ENCODE data around the gene ZNF292.
A peak's percentile ranks its signal among the peaks of the same experiment; 100 is the strongest.
"Not testable (repeated sequence)": the region's sequence is repeated elsewhere in the genome, so short reads cannot be mapped to it uniquely, and the experiment has no call there.

The ZNF292 gene

DNA sequence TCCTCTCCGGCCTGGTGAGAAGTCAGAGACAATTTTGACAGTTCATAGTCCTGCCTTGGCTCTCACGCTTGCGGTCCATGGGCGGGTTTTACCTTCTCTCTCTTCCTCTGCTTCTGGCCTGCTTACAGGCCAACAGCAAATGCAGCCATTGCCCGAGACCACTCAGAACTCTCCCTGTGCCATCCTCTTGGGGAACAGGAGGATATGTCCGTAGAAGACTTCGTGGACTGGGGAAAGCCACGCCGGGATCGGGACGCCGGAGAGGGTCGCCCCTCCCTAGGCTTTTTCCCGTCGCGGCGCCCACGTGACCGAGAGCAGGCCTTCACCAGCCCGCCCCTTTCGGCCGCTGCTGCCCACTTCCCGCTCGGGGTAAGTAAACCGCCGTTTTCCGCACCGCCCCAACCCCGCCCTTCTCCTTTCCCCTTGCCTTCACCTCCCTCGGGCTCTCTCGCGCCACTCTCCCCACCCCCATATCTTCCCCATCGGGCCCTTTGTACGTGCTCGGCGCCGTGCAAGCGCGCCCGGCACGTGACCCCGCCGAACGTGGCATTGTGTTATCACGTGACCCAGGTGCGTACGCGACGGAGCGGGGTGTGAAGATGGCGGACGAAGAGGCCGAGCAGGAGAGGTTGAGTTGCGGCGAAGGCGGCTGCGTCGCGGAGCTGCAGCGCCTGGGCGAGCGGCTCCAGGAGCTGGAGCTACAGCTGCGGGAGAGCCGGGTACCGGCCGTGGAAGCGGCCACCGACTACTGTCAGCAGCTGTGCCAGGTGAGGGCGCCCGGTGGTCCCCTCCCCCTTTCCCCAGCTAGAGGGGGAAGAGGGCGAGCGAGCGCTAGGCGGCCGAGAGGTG is at the start of gene ZNF292:
TSS of gene ZNF292 (plus strand) at position 573 of the 849 bp plus-strand sequence. CDS start at position 600, 27 bp downstream.
- FAIRE-seq (peak; percentile 98), DNase-seq (ENCODE audit: insufficient read length, low spot score) (peak; percentile 89)

DNA sequence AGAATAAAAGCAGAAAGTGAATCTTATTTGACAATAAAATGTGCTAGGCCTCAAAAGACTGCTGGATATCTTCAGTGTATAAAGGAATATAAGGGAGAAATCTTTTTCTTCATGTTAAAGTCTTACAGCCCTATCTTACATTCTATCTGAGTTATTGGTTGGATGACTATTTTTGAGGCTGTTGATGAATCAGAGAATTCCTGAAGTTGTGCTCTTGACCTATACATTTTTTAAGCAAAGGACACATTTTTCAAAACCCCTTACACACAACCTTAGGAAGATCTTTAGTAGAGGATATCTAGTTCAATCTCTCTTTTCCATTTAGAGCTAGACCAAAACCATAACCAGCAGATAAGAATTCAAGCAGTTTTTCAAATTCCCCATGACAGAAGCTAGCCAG is 49.5 kb upstream of the ZNF292 start:
- DNase-seq (ENCODE audit: insufficient read length, low spot score) (no peak), FAIRE-seq (no peak)

- FAIRE-seq (no peak), DNase-seq (ENCODE audit: insufficient read length, low spot score) (no peak)
Measured at GRCh38 chr6:87110636-87111035, 44.7 kb upstream of the ZNF292 start.

DNA sequence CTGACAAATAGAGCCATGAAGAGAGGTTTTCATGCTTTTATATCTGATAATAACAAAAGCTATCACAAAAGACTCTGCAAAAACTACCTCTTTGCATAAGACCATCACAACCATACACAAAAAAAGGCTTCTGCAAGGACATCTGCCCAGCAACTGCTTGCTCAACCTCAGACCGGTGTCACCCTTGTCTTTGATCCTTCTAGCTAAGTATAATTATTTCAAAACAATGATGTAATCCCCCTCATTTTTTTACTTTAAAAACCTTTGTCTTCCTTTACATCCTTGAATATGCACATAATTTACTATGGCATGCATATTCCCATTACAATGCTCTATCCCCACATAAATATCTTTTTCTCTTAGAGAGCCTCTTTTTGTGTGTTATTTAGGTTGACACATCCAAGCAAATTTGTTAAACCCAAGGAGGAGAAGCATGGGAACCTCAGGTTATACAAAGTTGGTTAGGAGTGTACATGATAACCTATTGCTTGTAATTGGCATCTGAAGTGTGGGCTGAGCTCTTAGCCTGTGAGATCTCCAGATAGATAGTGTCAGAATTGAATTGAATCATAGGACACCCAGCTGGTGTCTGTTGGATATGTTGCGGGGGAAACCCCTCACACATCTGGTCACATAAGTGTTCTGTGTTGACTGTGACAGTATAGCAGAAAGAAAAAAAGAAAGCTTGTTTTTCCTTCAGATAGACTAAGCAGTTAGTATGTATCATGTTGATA is 39.8 kb upstream of the ZNF292 start:
- no peak for DNase-seq (ENCODE audit: insufficient read length, low spot score)
- FAIRE-seq, result no peak

- FAIRE-seq (no peak), DNase-seq (ENCODE audit: insufficient read length, low spot score) (no peak)
Measured at GRCh38 chr6:87116922-87117321, 38.4 kb upstream of the ZNF292 start.

GRCh38 chr6:87118054-87118453 is 37.3 kb upstream of the ZNF292 start:
- DNase-seq (ENCODE audit: insufficient read length, low spot score) (no peak), FAIRE-seq (no peak)

DNA sequence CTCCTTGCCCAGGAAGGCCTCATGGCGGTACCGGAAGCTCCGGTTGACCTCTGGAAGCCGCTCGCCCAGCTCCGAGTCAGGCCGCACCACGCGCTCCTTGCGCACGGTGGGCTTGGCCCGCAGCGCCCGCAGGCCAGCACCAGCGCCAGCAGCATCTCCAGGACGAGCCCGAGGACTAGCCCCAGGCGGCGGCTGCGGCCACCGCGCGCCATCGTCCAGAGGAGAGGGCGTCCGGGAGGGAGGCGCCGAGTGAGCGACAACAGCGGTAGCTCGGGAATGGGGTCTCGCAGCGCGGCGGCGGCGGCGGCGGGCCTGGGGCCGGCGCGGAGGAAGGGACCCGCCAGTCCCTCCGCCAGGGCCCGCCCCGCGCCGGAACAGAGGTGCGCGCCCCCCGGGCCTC is 32.9 kb upstream of the ZNF292 start:
- DNase-seq (ENCODE audit: insufficient read length, low spot score) (no peak), FAIRE-seq (no peak)

DNA sequence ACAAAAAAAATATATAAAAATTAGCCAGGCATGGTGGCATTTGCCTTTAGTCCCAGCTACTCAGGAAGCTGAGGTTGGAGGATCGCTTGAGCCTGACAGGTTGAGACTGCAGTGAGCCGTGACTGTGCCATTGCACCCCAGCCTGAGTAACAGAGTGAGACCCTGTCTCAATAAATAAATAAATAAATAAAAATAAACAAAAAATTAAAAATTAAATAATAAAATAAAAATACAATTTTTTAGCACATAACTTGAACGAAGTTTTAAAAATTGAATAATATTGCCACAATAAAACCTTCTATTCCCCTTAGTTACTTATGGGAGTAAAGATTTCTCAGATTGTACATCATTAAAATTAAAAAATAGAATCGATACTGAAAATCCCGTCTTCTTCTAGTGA is 31.3 kb upstream of the ZNF292 start:
- no peak for FAIRE-seq
- DNase-seq (ENCODE audit: insufficient read length, low spot score), result no peak

DNA sequence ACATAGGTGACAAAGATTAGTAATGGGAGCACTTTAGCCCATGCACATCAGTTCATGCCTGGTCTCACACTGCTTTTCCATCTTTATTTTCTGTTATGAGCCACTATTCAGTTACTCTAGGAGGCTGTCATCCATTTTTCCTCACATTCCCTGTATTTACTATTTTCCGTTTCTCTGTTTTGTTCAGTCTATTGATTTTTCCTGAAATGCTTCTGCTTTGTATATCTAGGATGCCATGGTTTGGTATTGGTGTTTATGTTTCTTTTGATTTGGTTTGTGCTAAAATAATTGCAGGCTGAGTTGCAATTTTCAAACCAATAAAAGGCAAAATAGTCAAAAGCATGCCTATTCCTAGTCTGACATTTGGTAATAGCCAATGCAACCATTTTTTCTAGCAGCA is 28.9 kb upstream of the ZNF292 start:
- DNase-seq (ENCODE audit: insufficient read length, low spot score) (no peak), FAIRE-seq (no peak)

DNA sequence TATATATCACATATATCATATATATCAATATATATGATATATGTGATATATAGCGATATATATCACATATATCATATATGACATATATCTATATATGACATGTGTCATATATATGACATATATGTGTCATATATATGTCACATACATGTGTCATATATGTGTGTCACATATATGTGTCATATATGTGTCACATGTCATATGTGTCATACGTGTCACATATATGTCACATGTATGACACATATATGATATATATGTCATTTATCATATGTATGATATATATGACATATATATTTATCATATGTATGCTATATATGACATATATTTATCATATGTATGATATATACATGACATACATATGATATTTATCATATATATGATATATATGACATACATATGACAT is 27.6 kb upstream of the ZNF292 start:
- no peak for FAIRE-seq

DNA sequence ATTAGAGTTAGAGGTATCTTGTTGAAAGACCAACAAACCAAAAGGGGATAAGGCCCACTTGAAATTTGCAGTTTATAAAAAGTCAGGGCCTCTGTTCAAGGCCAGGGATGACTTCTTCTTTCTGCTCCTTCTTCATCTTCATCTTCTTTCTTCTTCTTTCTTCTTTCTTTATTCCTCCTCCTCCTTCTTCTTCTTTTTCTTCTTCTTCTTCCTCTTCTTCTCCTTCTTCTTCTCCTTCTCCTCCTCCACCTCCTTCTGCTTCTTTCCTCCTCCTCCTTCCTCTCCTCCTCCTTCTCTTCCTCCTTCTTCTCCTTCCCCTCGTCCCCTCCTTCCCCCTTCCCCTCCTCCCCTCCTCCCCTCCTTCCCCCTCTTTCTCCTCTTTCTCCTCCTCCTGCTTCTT is 18.4 kb upstream of the ZNF292 start:
- DNase-seq (ENCODE audit: insufficient read length, low spot score) (no peak), FAIRE-seq (no peak)

More for the DNA sequence above, 27.6 kb upstream of the ZNF292 start:
- no peak for DNase-seq (ENCODE audit: insufficient read length, low spot score)

- DNase-seq (ENCODE audit: insufficient read length, low spot score) (peak; percentile 22), FAIRE-seq (no peak)
Measured at GRCh38 chr6:87139236-87139635, 16.1 kb upstream of the ZNF292 start.

DNA sequence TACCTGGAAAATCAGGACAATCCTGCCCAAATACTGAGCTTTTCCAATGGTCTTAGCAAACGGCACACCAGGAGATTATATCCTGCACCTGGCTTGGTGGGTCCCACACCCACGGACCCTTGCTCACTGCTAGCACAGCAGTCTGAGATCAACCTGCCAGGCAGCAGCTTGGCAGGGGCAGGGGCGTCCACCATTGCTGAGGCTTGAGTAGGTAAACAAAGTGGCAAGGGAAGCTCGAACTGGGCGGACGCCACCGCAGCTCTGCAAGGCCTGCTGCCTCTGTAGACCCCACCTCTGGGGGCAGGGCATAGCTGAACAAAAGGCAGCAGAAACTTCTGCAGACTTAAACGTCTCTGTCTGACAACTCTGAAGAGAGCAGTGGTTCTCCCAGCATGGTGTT is 15.4 kb upstream of the ZNF292 start:
- DNase-seq (ENCODE audit: insufficient read length, low spot score); FAIRE-seq: not testable (repeated sequence)

DNA sequence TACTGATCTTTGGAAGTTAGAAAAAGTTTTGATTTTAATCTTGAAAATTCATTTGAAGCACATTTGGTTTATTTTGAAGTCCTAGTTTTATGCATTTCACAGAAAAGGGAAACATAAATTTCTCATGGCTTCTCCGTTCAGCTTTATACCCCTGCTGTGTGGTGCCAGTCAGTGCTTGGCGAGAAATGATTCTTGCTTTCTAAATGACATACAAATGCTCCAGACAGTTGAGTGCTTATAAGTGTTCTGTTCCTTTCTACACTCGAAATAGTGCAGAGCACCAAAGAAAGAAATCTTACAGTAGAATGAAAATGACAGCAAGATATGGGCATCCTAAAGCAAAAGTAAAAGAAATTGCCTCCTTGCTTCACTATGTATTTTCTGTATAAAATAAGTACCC is 9.0 kb upstream of the ZNF292 start:
- no peak for DNase-seq (ENCODE audit: insufficient read length, low spot score)
- FAIRE-seq, result no peak

GRCh38 chr6:87150406-87150805 is 5.0 kb upstream of the ZNF292 start:
- DNase-seq (ENCODE audit: insufficient read length, low spot score), result no peak
- FAIRE-seq, result no peak

GRCh38 chr6:87151471-87151780 is 3.9 kb upstream of the ZNF292 start:
- no peak for FAIRE-seq

DNA sequence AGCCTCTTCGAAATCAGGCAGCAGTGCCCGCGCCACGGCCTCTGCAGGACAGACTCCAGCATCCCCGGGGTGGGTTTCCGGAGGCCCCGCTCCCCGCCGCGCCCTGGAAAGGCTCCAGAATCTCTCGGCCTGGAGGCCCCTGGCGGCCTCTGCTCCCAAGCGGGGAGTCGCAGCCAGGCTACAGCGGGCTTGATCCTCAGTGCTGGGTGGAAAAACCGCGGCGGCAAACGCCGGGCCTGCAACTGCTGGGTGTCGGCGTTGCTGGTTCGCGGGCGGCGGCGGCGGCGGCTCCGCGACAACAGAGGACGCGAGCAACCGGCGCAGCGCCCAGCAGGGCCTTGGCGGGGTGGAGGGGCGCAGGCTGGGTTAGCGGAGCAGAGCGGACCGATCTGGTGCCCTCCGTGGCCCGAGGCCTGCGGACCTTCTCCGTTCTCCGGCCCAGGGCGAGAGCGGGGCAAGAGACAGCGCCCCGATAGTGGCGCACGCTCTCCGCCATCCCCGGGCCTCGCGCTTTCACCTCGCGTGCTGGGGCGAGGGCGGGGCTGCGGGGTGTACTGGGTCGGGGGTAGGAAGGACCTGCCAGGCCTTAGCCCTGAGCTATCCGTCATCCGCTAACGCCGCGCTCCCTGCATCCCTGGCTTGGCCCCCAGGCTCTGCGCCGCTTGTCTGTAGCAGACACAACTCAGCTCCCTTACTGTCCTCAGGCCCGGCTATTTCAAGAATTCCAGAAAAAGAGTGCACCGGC is 3.4 kb upstream of the ZNF292 start:
- no peak for FAIRE-seq
- peak; percentile 23 for DNase-seq (ENCODE audit: insufficient read length, low spot score)

More at GRCh38 chr6:87151471-87151780, 3.9 kb upstream of the ZNF292 start:
- no peak for DNase-seq (ENCODE audit: insufficient read length, low spot score)

GRCh38 chr6:87152526-87152955 is 2.8 kb upstream of the ZNF292 start:
- DNase-seq (ENCODE audit: insufficient read length, low spot score), result no peak
- FAIRE-seq, result no peak

DNA sequence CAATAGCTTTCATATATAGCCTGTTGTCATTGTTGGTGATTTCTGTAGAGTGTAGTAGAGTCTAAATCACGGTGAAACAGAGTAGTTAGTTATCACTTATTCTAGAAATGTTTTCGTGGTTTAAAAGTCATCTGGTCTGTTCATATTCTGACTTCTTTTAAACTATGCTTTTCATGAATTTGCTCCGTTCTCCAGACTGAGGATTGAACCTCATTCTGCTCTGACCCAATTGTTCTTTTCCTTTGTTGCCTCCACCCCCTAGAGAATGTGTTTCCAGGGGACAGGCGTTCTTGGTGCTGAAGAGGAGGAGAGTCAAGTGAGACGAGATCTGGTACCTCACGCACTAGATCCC is 748 bp upstream of the ZNF292 start:
- DNase-seq (ENCODE audit: insufficient read length, low spot score), result no peak
- FAIRE-seq, result no peak

GRCh38 chr6:87155842-87156815 is 764 bp downstream of the ZNF292 start:
- no peak for FAIRE-seq
- peak; percentile 13 for DNase-seq (ENCODE audit: insufficient read length, low spot score)
